HG03066 (cell line): ENCODE data around the gene RIMS4.

ENCODE experiments used
- ATAC-seq: cut with Tn5 transposase; IDR thresholded peaks from one replicate; pipeline ENCODE4 v1.9.1; 2021; ENCODE audit warnings: low read depth; ENCODE audit not compliant: unreplicated experiment

The RIMS4 gene

GRCh38 chr20:44723798-44724362 is 86.5 kb downstream of the RIMS4 start:
- no peak for ATAC-seq

GRCh38 chr20:44723391-44723790 is 87.0 kb downstream of the RIMS4 start:
- ATAC-seq, result no peak

DNA sequence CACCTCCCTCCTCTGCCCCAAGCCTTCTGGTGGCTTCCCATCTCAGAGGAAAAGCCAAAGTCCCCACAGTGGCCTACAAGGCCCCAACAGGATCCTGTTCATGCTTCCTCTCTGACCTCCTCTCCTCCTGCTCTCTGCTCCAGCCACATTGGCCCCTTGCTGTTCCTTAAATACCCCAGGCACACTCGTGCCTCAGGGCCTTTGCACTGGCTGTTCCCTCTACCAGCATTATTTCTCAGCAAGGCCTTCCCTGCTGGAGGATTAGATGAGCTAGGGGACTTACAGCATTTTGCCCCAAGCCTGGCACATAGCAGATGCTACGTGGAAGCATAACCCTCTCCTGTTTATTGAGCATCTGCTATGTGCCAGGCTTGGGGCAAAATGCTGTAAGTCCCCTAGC is 87.4 kb downstream of the RIMS4 start:
- no peak for ATAC-seq

DNA sequence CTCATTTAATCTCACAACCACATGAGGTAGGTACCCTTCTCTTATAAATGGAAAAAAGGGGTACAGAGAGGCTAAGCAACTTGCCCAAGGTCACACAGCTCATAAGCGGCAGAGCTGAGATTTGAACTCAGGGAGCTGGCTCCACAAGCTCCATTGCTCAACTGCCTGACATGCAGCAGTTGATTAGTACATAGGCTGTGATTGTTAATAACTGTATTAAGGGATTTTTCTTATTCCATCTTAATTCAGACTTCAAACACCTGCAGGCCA is 88.6 kb downstream of the RIMS4 start:
- no peak for ATAC-seq

DNA sequence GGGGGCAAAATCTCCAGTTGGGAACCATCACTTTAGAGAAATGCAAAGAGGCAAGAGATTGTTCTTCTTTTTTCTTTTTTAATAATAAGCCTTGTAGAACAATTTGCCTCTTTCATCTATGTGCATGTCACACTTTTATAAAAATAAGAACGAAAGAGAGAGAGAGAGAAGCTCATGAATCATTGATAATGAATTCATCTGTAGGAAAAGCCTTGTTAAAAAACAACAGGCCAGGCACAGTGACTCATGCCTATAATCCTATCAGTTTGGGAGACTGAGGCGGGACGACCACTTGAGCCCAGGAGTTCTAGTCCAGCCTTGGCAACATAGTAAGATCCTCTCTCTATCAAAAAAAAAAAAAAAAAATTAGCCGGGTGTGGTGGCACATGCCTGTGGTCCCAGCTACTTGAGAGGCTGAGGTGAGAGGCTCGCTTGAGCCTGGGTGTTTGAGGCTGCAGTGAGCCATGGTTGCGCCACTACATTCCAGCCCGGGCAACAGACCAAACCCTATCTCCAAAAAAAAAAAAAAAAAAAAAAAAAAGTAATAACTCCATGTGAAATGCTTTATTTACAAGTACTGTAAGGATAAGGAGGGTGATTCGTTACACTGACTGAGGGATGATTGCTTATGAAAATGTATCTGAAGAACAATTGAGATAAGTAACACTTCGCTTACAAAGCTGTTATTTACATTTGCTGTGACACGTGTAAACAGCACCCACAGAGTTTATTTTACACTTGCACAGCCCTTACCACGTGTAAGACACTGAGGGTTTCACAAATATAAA is 89.2 kb downstream of the RIMS4 start:
- no peak for ATAC-seq

- no peak for ATAC-seq
Observed at GRCh38 chr20:44720621-44720996, 89.7 kb downstream of the RIMS4 start.

DNA sequence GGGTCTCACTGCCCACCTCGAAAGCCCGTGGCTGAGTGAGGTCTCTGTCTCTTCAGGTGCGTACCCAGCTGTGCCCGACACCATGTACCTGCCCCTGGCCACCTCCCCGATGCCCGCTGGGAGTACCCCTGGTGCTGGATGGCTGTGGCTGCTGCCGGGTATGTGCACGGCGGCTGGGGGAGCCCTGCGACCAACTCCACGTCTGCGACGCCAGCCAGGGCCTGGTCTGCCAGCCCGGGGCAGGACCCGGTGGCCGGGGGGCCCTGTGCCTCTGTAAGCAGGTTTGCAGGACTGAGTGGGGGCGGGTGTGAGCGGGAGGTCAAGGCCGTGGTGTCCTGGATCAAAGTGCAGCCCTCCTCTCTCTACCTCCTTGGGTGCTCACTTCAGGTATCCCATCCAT is 90.5 kb downstream of the RIMS4 start:
- no peak for ATAC-seq

DNA sequence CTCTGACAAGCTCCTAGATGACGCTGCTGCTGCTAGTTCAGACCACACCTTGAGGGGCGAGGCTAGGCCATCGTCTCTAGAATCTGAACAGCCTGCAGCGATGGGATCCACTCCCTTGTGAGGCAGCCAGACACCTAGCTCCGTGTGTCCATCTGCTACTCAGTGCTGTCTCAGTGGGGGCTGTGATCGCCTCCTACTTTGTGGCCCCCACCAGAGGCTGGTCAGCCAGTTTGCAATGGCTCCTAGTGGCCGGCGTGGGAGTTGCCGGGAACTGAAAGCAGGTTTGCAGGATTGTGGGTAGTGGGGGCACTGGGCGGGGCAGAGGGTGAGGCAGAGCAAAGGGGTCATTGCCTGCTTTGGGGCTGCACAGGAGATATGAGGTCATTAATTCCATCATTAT is 92.4 kb downstream of the RIMS4 start:
- no peak for ATAC-seq

DNA sequence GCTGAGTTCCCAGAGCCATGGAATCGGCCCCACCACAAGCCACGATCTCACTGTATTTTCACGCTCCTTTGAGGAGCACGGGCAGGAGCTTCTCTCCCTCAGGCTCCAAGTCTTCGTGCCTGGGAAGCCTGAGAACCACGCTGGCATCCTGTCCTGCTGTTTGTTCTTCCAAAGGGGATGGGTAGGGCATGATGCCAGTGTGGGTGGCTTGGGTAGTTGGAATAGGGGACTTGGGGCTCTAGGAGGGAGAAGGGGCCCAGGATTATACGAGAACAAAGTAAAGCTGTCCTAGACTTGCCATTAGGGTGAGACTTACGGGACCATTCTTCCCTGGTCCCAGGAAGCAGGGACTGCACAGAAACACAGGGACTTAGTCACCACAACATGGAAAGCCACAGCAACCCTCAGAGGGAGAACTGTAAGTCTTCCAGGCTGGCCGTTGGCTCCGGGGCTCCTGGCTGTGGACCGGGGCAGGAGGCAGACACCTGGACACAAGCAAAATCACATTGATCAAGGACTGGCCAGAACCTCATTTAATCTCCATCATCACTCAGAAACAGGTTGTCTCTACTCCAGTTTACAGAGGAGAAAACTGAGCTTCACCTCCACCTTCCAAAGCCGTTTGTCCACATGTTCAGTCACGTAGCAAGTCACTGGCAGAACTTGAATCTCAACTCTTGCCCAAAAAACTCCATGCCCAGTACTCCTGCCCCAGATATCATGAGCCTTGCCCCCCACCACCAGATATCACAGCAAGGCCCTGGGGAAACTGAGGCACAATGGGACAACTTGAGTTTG is 93.8 kb downstream of the RIMS4 start:
- ATAC-seq, result no peak

GRCh38 chr20:44715499-44716308 is 94.6 kb downstream of the RIMS4 start:
- ATAC-seq, result no peak

DNA sequence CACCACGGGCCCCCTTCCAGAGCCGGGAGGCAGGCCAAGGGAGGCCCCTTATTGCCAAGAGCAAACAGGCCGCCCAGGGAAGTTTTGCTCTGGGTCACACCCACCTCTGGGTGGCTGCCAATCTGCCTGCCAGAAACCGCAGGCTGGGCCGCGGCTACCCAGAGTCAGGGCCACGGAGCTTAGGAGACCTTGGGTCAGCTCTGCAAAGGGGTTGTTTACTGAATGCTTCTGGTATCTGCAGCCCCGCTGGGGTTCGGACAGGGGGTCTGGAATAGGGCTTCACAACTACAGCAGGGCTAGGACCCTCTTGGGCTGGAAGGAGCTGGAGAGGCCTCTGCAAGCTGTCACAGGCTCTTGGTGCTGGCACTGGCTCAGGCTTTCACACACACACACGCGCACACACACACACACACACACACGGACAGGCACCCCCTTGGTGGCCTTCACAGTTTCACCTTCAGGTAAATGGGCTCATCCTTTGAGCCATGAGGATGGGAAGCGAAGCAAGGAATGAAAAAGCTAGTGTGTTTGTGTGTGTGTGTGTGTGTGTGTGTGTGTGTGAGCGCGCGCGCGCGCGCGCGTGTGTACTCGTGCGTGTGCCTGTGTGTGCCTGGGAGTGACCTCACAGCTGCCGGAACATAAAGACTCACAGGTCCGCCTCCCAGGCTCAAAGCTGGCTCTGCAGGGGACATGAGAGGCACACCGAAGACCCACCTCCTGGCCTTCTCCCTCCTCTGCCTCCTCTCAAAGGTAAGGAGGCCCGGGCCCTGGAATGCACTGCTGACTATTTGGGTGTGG is 95.4 kb downstream of the RIMS4 start, which contains the start of gene CCN5:
Gene CCN5, plus strand, starts transcription at position 669 of the 798 bp plus-strand sequence. Its CDS starts 22 bp downstream, at position 691.
- ATAC-seq, result no peak

DNA sequence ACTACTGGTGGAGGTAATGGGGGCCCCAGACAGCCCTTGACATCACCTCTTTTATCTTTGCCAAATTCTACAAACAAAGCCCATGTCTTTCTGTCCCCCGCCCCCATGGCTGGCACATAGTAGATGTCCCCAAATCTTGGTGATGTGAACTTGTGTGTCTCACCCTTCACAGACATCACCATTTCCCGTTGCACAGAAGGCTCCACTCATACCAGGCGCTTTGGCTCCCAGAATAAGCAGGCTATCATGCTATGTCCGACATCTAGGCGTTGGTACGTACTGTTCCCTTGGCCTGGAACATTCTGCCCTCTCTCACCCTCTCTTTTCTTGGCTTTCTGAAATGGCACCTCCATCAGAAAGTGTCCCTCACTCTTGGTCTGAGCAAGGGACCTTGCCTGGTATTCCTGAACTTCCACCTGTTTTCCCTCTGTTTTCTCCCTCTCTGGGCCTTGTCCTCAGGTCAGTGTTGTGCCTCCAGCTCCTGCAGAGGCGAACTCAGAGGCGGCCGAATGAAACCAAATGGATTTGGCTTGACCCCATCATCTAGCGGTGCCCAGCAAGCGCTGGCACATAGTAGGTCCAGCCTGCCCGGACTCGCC is 96.1 kb downstream of the RIMS4 start:
- no peak for ATAC-seq

GRCh38 chr20:44711237-44711636 is 99.1 kb downstream of the RIMS4 start:
- no peak for ATAC-seq

DNA sequence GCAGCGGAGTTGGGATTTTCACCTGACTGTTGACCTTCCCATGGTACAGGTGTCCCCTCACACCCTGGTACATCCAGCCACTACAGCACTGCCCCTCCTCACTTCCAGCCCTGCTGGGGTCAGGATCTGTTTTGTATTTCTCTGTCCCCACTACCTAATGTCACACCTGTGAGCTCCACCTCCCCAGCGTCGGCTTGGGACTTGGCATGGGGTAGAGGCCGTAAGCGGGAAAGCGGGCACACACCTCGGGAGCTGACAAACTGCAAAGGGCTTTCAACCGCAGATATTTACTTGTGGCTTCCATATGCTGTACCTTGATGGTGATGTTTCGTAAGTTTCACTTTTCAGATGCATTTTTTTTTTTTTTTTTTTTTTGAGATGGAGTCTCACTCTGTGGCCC is 100.5 kb downstream of the RIMS4 start:
- ATAC-seq, result no peak

GRCh38 chr20:44709380-44709779 is 101.0 kb downstream of the RIMS4 start:
- no peak for ATAC-seq

DNA sequence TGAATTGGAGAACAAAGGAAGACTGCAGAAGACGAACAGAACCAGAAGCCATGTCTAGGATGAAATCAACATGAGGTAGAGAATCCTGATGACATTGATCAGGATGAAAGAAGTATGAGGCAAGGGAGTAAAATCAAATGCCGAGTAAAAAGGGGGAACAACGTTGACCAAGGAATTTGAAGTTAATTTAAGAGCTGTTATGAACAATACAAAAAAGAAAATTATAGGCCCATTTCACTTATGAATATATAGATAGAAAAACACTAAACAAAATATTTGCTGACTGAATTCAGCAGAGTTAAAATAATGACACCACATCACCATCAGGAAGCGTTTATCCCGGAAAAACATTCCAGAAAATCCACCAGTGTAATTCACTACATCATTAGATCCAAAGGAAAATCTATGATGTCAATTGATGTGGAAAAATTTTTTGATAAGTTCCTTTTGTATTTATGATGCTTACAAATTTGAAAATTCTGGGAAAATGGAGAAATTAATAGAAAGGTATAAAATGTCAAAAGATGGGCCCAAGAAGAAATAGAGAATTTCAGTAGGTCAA is 103.2 kb downstream of the RIMS4 start:
- ATAC-seq, result no peak

DNA sequence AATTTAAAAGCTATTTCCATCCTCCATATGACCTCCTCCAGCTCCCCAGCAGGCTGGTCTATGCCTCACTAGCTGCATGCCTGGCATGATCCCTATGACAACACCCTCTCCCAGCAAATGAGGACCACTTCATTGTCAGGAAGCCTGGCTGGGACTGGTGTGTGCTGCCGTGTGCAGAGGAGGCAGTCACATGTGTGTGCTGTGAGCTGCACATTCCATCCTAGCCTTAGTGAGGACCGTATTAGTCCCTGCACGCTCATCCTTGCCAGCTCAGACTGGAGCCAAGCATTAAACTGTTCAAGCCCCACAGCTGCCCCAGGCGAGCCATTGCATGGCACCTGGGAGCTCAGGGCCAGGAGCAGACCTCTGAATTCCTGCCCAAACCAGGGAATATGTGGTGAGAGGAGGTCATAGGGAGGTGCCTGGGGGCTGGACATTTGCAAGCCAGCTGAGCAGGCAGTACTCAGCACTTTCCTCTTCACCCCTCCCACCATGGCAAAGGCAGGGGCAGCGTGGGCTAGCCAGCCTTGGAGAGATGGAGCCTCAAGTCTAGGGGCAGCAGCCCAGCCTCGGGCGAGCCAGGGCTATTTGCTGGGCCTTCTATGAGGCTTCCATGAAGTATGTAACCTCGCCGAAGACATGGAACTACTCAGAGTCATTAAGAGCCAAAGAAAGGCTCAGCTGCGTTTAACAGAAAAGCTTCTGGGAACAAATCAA is 103.9 kb downstream of the RIMS4 start:
- no peak for ATAC-seq

GRCh38 chr20:44705364-44706094 is 104.8 kb downstream of the RIMS4 start:
- no peak for ATAC-seq
